GM19372 (cell line): ENCODE data around the gene LATS1.
"Not testable (repeated sequence)": the region's sequence is repeated elsewhere in the genome, so short reads cannot be mapped to it uniquely, and the experiment has no call there.

Experiments used
- ATAC-seq: cut with Tn5 transposase; IDR thresholded peaks from one replicate; pipeline ENCODE4 v1.9.1; 2021; ENCODE audit warnings: mild to moderate bottlenecking, low read depth, moderate library complexity; ENCODE audit not compliant: unreplicated experiment

The LATS1 gene

DNA sequence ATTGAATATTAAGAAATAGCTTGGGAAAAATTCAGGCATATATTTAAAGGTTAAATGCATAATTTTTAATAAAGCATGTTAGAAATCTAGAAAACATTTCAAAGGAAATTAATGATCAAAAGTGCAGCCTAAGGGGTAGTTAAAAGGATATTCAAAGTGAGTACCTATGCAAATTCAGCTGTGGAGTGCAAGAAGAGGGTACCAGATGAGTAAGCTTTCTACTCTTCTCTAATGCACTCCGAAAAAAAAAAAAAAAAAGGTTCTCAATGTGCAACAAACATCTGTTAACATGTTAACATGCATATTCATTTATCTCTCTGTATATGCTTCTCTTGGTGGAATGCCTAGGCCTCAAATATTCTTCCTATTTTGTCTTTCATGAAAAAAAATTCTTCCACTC lies 37.4 kb downstream of the LATS1 start:
- no peak for ATAC-seq

DNA sequence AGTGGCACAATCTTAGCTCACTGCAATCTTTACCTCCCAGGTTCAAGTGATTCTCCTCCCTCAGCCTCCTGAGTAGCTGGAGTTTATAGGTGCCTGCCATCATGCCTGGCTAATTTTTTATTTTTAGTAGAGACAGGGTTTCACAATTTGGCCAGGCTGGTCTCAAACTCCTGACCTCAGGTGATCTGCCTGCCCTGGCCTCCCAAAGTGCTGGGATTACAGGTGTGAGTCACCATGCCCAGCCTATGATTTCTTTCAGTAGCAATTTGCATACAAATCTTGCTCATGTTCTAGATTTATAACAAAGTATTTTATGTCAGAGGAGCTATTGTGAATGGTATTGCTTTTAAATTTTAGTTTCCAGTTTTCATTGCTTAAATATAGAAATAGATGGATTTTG lies 45.6 kb downstream of the LATS1 start:
- not testable (repeated sequence) for ATAC-seq

DNA sequence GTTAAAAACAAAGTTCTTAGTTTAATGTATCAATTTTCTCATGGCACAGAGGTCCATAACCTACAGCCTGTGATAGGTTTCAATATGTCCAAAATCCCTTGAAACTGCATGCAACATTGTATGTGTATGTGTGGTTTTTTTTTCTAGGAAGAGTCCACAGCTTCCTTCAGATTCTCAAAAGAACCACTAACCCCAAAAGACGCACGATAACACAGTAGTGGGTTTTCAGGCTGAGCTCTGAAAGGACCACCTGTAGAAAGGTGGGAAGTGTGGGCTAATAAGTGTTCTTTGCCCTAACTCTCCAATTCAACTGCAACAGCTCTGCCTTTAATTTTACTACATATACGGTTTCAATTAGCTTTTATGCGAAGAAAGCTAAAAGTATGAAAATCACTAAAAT lies 57.9 kb downstream of the LATS1 start:
- no peak for ATAC-seq

DNA sequence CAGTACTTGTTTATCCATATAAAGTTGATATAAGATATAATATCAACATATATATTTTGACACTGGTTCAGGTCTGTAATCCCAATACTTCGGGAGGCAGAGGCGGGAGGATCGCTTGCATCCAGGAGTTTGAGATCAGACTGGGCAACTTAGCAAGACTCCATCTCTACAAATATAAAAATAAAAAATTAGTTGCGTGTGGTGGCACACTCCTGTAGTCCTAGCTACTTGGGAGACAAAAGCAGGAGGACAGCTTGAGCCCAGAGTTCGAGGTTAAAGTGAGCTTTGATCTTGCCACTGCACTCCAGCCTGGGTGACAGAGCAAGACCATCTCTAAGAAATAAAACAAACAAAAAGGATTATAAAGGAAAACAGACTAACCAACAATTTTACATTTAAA lies 60.5 kb downstream of the LATS1 start:
- ATAC-seq = no peak

DNA sequence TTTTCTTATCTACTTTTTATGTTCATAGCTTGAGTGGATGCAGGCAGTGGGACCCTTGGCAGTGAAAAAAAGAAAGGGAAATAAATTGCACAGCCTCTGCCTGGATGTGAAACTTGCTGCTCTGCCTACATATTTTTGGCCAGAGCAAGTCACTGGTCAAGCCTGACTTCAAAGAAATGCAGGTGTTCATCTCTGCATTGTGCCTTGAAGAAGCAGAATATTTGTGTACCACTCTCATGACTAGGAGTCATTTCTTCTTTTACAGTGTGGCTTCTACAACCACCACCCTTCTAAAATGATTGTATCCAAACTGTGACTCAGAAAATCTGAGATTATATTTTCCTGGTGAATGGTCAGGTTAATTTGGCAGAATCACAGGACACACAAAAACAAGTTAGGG lies 66.8 kb downstream of the LATS1 start:
- no peak for ATAC-seq

DNA sequence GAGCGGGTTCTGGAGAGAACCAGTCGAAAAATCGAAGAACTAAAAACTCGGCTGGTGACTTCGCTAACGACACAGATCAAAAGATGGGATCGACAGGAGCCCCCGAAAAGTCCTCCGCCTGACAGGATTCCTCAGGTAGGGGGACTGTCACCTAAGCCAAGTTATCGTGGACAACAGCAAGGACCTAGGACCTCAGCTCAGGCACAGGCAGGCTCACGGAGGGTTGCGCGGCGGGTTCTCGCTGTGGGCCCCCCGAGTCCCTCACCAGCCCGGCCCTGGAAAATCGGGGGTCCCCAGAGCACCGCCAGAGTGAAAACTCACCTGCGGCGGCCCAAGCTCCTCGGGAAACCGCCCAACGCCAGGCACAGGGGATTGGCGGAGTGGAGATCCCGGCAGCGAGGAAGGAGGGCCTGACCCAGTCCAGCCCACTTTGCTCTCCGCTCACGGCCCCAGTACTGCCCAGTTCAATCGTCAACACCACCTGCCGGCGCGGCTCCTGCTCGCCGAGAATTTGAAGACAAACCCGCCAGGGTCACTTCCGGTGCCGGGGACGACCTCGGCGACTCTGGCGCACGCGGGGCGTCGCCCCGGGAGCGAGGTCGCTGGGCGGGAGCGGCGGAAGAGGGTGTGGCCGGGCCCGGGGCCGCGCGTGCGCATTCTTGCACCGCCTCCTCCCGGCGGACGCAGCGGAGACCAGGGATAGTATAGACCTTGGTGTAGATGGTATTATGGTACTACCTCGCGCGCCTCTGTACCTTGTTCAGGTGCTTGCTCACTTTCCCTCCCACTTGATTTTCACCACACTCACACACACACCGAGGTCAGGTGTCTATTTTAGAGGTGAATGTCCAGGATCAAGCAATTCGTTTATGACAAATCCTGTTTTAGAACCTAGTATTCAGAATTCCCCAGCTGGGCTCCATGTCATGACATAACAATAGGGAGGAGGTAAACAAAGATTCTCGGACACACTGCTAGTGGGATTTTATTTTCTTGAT lies 69.5 kb downstream of the LATS1 start, which contains the start of gene KATNA1:
Gene KATNA1 (minus strand): TSS at position 567 of the 998 bp plus-strand sequence. CDS start 10,167 bp downstream, outside the sequence.
- peak; percentile 89 for ATAC-seq

DNA sequence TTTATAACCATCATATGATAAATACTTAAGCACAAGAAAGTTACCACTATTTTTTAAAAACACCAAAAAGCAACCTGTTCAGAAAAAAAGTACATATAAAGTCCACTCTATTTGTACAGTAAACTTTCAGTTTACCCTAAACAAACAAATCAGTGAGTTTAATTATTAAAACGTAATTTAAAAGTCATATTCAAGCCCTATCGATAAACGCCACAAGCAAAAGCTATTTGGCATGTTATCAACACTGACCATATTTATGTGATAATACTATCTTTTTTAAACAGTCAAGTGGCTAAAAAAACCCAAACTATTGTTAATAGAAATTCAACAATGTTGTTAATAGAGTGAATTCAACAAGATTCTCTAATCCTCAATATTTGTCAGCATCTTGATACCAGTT lies 71.3 kb downstream of the LATS1 start:
- ATAC-seq = no peak

DNA sequence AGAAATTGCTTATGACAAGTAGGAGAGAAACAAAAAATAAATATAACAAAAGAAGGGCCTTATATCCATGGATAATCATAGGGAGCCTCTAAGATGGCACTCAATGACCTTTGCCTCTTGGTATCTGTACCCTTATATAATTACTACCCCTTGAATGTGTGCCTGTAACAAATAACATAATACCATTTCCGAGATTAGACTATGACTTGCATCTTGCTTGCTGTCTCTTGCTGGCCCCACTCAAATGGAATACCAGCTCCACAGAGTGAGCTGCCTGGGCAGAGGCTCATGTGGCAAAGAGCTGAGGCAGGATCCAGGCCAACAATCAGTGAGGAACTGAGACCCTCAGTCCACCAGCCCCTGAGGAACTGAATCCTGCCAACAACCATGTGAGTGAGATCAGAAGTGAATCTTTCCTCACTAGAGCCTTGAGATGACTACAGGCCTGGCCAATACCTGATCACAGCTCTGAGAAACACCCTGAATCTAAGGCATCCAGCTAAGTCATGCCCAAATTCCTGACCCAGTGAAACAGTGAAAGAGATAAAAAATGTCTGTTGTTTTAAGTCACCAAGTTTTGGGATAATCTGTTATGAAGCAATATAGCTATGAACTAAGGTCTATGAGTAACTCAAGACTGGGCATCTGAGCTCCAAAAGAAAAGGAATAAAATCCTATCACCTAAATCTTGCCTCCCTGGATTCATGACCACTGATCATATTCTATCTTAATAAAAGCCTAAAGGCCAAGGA lies 74.9 kb downstream of the LATS1 start:
- ATAC-seq = no peak

DNA sequence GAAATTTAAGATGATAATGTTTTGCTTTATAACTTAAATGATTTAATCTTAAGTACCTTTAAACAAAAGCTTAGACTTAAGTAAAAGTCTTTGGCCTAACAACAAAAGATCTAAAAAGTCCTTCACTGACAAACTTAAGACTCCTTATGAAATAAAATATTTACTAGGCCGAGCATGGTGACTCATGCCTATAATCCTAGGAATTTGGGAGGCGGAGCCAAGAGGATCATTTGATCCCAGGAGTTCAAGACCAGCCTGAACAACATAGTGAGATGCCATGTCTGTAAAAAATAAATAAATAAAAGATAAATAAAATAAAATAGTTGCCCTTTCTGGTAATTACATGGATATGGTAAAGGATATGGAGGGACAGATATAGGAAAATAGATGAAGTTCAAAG lies 81.8 kb downstream of the LATS1 start:
- no peak for ATAC-seq

DNA sequence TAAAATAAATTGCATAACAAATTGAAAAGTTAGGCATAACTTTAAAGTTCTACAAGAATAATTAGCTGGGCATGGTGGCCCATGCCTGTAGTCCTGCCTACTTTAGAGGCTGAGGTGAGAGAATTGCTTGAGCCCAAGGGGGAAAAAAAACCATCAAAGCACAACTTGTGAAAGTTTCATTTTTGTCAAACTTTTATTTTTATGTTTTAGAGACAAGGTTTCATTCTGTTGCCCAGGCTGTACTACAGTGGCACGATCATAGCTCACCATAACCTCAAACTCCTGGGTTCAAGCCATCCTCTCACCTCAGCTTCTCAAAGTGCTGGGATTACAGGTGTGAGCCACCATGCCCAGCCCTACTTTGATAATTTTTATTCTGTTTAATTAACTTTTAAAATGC lies 83.6 kb downstream of the LATS1 start:
- no peak for ATAC-seq

DNA sequence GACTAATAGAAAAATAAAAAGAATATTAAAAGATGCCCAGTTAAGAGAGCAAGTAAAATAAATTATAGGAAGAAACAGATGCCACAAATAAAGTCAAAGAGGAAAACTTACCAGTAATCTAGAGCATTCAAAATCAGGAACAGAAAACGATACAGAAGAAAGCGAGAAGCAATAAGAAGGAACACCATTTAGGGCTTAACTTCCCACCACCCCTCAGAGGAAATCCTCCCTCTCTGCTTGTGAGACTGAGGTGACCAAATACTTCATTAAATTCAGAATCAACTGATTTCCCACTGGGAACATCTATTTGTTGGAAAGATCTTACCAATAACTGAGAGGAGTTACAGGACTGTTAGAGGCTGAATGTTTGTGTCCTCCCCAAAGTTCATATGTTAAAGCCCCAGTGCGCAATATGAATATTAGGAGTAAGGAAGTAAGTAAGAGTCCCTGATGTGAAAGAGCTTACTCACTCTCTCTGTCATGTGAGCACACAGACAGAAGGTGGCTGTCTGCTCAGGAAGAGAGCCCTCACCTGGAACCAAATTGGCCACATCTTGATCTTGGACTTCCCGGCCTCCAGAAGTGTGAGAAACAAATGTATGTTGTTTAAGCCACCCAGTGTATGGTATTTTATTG lies 88.9 kb downstream of the LATS1 start:
- peak; percentile 72 for ATAC-seq

DNA sequence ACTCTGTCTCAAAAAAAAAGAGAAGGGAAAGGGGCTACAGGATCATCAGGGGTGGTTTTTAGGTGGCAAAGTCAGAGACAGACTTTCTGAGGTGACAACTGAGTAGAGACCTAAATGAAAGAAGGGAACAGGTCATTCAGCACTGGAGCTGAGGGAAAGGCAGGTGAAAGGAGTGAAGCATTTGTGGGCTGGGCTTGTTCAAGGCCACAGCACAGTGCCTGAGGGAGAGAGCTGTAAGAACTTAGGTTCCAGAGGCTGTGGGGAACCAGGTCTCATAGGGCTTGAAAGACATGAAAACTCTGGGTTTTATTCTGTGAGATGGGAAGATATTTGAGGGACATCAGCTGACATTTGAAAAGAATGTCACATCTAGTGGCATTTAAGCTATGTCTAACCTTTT lies 90.2 kb downstream of the LATS1 start:
- no peak for ATAC-seq

DNA sequence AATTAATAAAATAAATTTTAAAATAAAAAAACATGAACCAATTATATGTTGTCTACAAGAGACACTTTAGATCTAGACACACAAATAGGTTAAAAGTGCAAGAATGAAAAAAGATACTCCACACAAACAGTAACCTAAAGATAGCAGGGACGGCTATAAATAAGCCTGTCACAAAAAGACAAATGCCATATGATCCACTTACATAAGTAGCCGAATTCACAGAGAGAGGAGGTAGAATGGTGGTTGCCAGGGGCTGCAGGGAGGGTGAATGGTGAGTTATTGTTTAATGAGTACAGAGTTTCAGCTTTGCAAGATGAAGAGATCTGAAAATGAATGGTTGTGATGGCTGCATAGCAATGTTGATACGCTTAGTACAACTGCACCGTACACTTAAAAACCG lies 102.1 kb downstream of the LATS1 start:
- ATAC-seq = no peak

DNA sequence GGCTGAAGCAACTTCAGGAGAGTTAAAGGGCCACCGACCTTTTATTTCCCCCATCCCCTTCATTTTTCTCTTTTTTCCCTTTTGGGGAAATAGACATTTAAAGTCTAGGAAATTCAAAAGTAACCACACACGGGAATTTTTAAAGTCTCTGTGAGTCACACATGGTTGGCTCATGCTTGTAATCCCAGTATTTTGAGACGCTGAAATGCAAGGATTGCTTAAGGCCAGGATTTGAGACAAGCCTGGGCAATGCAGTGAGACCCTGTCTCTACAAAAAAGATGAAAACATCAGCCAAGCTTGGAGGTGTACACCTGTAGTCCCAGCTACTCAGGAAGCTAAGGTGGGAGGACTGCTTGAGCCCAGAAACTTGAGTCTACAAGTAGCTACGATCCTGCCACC lies 103.6 kb downstream of the LATS1 start:
- no peak for ATAC-seq

DNA sequence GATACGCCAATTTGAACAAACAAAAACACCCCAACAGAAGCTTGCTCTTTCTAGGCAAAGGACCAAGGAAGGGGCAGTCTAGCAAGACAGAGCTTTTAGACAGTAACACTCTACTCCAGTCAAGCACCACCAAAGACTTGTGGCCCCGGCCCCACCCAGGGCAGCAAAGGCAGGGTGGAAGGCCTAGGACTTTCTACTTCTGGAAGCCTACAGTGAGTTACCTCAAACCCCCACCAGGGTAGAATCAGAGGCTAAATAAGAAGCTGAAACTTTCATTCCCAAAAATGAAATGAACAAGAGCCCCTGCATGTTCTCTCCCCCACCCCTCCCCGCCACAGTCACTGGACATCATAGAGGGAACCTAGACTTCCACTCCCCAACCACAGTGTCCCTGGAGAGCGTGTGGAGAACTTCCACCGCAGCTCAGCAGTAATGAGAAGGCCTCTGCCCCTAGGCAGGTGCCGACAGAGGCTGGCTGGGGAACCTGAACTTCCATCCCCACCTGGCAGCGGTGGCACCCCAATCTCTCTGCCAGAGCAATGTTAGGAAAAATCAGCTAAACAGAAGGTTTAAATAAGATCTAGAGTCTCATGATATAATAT lies 109.4 kb downstream of the LATS1 start:
- no peak for ATAC-seq
